ENCODE measurements around the gene GPC1. TPM values are rescaled to one million over a fixed set of nuclear protein-coding genes. Genes with fewer than 3 reads are reported as not detected.

The GPC1 gene
- total RNA-seq, 1 donor from 2014 or later: 82.5 TPM

DNA sequence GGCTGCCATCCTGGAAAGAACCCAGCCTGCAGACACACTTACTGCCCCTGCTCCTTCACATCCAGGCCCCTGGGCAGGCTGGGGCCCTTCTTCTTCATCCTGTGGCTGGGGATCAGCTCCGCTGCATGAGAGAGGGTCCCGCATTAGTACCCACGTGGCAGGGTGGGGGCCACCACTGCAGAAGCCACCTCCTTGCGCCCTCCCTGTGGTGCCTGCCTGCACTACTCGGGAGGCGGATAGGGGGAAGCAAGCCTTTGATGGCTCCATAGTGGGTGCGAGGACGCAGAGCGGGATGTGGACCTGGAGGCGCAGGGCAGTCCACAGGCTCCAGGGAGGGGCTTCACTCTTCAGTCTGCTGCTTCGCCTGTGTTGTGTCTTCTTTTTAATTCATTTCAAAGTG is 46.7 kb downstream of the GPC1 start:
- DNase-seq (ENCODE audit: low spot score): peak; percentile 83

DNA sequence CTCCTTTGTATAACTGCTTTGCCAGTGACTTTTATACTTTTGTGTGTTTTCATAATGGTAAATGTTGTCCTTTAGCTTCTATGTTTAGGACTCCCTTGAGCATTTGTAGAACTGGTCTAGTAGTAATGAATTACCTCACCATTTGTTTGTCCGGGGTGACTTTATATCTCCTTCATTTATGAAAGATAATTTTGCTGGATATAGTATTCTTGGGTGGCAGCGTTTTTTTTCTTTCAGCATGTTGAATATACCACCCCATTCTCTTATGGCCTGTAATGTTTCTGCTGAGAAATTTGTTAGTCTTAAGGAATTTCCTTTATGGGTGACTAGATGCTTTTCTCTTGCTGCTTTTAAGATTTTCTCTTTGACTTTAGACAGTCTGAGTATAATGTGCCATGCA is 56.0 kb downstream of the GPC1 start:
- no peak for DNase-seq (ENCODE audit: low spot score)

- peak; percentile 53 for DNase-seq (ENCODE audit: low spot score)
These were observed 58.8 kb downstream of the GPC1 start for GRCh38 chr2:240494194-240494793.

DNA sequence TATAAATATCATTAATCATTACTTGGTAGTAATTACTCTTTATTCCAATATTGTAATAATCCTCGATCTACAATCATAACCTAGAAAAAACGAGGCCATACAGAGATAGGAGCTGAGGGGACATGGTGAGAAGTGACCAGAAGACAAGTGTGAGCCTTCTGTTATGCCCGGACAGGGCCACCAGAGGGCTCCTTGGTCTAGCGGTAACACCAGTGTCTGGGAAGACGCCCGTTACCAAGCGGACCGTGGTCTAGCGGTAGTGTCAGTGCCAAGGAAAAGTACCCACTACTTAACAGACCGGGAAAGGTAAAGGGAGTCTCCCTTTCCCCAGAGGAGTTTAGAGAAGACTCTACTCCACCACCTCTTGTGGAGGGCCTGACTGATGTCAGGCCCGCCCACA is 59.5 kb downstream of the GPC1 start:
- peak; percentile 35 for DNase-seq (ENCODE audit: low spot score)

DNA sequence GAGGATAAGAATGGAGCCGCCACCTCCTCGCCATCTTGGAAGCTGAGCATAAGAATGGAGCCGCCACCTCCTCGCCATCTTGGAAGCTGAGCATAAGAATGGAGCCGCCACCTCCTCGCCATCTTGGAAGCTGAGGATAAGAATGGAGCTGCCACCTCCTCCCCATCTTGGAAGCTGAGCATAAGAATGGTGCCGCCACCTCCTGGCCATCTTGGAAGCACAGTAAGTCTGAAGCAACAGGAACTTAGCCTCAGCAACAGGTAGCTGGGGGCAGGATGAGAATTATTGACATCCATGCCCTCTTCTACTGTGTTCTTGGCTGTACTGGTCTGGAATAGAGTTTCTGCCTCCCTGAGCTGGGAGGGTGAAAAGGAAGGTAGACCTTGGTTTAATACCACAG is 61.6 kb downstream of the GPC1 start:
- peak; percentile 28 for DNase-seq (ENCODE audit: low spot score)

DNA sequence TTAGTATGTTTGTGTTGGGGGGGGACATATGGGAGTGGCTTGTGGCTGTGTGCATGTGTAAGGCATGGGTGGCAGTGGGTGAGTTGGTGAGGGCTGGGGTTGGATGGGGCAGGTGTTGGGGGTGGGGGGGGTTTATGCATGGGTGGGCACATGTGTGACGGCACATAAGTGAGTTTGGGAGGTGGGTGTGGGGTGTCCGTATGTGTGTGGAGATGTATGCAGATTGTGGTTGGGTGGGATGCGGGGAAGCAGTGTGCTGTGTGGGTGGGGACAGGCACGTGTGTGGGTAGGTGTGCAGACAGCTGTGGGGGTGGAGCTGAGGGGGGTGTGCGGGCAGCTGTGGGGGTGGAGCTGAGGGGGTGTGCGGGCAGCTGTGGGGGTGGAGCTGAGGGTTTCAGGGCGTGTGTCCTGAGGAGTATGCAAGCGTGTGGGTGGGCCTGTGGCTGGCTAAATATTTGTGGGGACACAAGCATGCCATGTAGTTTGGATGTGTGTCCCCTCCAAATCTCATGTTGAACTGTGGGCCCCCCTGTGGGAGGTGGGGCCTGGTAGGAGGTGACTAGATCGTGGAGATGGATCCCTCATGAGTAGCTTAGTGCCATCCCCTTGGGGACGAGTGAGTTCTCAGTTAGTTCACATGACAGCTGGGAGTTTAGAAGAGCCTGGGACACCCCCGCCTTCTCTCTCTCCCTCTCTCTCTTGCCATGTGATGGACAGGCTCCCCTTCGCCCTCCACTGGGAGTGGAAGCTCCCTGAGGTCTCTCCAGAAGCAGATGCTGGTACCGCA is 62.9 kb downstream of the GPC1 start:
- DNase-seq (ENCODE audit: low spot score): peak; percentile 57

DNA sequence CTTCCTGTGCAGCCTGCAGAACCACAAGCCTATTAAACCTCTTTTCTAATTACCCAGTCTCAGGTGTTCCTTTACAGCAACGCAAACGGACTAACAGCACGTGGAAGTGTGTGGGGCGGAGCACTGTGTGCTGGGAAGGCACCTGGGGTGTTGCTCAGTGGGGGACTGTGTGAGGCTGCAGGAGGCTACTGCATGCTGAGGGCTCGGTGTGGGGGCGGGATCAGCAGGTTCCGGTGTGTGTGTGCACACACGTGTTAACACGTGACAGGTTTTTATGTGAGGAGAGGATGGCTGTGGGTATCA is 63.4 kb downstream of the GPC1 start:
- peak; percentile 20 for DNase-seq (ENCODE audit: low spot score)

DNA sequence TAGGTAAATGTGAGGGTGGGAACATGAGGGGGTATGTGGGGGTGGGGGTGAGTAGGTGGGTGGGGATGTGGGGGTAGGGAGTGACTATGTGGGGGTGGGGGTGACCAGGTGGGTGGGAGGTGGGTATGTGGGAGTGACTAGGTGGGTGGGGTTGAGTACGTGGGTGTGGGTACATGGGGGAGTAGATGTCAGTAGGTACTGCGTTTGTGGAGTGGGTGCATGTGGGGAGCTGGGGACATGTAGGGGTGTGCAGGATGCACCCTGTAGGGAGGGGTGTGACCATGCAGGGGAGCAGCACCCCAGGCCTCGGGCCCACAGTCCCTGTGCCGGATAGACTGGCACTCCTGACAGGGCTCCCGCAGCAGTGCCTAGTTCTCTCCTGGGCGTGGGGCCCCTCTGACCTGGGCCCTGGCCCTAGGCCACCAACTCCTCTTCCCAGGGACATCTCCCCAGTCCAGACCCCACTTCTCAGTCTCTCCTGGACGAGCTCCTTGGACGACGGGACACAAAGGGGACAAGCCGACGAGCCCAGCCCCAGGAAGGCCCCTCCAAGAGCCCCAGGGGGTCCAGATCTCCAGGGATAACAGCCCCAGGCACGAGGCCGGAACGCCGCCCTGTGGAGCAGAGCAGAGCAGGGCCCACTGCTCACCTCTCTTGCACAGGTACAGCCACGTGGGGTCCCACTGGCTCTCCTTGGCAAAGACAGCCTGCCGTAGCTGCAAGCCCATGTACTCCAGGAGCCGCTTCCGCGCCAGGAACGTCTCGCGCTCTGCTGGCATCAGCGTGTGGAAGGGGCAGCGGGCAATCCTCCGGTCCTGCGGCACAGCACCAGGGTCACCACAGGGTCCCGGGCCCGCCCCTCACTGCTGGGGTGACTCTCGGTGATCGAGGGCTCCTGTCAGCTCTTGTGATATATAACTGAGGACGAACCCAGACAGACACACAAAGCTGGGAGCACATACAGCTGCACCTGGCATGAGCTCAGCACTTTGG is 64.1 kb downstream of the GPC1 start:
- peak; percentile 77 for DNase-seq (ENCODE audit: low spot score)

- DNase-seq (ENCODE audit: low spot score): peak; percentile 83
These were observed 65.3 kb downstream of the GPC1 start for GRCh38 chr2:240500561-240501423.

- DNase-seq (ENCODE audit: low spot score): peak; percentile 76
These were observed 66.1 kb downstream of the GPC1 start for GRCh38 chr2:240501531-240501991.

- no peak for DNase-seq (ENCODE audit: low spot score)
These were observed 66.6 kb downstream of the GPC1 start for GRCh38 chr2:240502059-240502429.

DNA sequence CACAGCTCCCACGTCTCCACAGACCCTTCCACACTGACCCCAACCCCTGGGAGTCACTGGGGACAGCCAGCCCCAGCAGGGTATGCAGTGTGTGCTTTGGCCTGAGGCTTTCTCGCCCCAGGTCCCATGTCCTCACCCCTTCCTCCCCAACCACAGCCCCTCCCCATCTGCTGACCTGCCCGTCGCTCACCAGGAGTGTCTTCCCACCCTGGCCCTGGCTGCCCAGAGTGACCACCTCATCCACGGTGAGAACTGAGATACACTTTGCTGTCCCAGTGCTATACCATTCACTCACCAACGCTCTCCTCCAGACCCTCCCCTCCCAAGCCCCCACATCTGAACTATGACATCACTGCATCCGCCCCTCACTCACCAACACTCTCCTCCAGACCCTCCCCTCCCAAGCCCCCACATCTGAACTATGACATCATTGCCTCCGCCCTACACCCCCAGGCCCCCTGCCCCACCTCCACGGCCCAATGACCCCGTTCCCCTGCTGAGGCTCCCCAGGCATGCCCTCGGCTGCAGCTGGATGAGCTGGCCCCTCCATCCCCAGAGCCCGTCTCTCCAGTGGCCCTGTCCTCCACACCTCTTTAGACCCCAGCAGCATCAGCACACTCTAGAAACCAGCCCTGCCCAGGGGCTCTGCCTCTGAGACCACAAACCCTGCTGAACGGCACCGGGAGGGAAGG is 67.1 kb downstream of the GPC1 start:
- peak; percentile 47 for DNase-seq (ENCODE audit: low spot score)

- DNase-seq (ENCODE audit: low spot score): peak; percentile 81
These were observed 67.9 kb downstream of the GPC1 start for GRCh38 chr2:240503375-240503774.

GRCh38 chr2:240503848-240504247 is 68.4 kb downstream of the GPC1 start:
- DNase-seq (ENCODE audit: low spot score): peak; percentile 51

- peak; percentile 77 for DNase-seq (ENCODE audit: low spot score)
These were observed 70.4 kb downstream of the GPC1 start for GRCh38 chr2:240505910-240506309.

DNA sequence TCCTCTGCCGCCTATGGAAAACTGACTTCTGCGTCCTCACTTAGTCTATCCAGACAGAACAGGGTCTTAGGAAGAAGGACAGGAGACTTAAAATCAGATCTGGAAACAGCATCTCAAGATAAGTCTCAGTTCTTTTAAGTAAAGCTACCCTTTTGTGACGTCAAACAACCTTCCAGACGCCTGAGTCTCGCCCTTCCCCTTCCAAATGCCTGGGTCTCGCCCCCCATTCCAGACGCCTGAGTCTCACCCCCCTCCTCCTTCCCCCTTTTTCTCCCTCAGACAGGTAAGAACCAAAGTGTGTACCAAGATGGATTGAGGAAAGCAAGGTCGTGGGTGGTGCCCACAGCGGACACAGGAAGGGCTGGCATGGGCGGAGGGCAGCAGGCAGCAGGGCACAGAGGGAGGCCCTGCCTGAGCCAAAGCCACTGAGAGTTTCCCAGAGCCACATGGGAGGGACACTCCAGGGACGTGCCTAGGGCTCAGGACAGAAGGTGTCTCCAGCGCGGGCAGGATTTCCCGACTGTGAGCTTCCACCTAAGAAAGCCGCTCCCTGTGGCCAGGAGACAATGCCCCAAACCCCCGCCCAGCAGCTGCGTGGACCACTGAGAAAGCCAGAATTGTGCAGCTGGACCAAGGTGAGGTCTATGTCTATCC is 71.1 kb downstream of the GPC1 start:
- peak; percentile 55 for DNase-seq (ENCODE audit: low spot score)

GRCh38 chr2:240507060-240507777 is 71.8 kb downstream of the GPC1 start:
- DNase-seq (ENCODE audit: low spot score): peak; percentile 85

DNA sequence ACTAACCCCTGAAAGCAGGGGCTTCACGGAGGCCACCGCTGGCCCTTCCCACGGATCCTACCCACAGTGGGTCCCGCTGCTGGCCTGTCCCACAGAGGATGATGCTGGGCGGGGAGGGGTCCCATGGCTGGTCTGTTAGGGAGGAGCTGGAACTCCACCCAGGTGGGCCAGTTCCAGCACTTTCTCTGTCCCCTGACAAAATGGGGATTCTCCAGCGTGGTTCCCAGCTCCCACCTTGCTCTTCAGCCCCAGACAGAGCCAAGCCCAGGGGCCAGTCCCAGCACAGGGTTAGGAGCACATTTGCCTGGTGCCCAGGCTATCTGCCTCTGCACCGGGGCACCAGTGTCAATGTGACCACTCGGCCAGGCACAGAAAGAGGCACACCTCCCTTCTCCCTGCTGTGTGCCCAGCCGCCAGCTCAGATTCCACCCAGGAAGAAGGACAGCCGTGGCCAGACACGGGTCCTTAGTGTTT is 72.4 kb downstream of the GPC1 start:
- DNase-seq (ENCODE audit: low spot score): peak; percentile 80

All from mesenteric fat pad (tissue), 1 donor.